ENCODE results near the gene SYTL3.

The SYTL3 gene

GRCh38 chr6:158764926-158765325 lies 115.1 kb downstream of the SYTL3 start:
- no peak for DNase-seq

GRCh38 chr6:158765499-158766068 lies 115.7 kb downstream of the SYTL3 start:
- peak; percentile 46 for DNase-seq

- DNase-seq = no peak
Measured at GRCh38 chr6:158766621-158767455, 117.0 kb downstream of the SYTL3 start.

DNA sequence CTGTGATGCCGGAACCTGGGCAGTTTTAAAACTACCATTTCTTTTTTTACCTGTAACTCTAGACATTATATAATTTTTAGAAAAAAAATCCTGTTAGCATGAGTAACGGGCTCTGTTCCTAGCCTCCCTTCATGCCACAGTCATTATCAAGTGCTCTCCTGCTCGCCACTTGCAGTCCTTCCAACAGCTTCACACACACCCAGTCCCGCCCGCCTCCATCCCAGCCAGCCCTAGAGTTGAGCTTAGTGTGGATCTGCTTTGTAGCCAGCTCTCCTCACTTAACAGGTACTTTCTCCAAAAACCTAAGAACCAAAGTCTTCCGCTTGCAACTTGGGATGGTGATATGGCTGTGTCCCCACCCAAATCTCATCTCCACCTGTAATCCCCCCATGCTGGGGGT lies 117.9 kb downstream of the SYTL3 start:
- peak; percentile 25 for DNase-seq

DNA sequence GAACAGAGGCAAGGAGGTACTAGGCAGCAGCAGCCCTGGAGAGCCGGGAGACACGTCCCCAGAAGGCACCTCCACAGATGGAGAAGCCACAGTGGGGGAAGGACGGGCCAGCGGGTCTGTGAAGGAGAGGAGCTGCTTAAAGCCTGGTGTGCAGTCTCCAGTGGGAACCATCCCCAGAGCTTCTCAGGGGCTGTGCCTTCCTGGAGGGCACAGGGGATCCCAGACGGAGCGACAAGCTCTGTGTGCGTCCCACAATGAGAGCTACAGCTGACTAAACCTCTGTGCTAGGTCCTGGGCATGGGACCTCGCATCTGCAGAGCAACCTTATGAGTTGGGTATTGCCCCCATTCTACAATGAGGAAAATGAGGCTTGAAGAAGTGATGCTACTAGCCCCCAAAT lies 118.6 kb downstream of the SYTL3 start:
- no peak for DNase-seq

DNA sequence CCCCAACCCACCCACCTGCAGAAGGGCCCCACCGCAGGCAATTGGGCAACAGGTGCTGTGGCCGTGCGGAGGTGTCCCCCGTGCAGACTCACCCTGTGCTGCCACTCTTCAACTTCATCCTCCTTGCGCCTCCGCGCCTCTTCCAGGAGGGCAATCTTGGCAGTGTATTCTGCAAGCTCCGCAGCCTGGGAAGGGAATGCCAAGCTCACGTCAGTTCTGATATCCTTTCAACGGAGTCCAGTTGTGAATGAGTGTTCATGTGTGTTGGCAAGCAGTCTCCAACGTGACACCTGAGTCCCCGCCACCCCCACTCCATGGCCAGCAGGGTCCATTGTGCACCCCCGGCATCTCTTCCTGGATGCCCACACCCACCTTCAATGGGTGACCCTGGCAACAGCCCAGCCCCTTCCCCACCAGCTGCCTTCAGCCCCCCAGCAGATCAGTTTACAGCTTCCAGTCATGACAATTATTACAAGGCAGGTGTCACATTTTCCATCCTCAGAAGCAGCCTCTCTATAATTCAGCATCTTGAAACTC lies 119.4 kb downstream of the SYTL3 start:
- peak; percentile 58 for DNase-seq

- peak; percentile 88 for DNase-seq
Measured at GRCh38 chr6:158769771-158770432, 120.0 kb downstream of the SYTL3 start.

DNA sequence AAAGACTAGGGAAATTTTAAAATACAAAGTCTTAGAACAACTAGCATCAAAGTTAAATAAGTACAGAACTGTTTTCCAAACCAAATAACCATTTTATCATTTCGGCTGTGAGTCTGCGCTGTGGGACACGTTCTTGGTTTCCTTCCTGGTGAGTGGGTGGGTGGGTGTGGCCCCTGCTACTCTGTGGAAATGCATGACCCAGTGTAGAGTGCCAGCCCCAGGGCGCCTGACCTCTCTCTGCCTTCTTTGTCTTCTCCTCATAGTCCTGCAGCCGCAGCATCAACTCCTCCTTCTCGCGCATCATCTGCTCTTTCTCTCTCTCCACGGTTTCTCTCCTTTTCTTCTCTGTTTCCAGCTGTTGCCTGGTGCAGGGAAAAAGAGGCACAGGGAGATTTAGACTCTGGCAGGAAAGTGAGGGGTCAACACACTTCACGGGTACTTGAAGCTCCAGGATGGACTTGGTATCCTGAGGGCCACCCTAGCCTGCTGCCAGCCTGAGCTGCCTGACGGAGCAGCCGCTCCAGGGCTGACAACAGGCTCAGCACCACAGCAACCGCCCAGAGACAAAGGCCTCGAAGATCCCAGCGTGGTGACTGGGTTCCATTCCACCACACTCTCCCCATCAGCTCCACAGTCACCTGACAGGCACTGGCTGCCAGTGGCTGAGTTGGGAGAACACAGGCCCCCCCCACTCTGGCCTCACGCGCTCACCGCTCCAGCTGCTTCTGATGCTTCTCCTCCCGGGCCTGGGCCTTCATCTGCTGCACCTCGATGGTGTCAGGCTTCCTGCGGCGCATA lies 120.9 kb downstream of the SYTL3 start:
- DNase-seq = peak; percentile 47

- no peak for DNase-seq
Measured at GRCh38 chr6:158771399-158772152, 121.7 kb downstream of the SYTL3 start.

DNA sequence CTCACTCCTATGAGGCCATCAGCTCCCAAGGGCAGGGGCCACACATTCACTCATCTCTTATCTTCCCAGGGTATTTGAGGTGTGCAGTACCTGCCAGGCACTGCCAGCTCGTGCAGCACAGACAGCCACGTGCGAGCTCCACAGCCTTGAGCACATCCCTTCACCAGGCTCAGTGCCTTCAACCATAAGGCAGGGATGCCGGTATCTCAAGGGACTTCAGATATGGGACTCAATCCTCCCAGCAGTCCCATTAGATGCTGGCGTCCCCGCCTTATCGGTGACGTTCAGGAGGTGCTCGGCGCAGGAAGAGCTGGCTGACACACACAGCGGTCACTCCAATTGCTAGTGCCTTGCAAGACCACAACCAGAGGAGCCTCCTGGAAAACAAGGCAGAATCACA lies 122.3 kb downstream of the SYTL3 start:
- no peak for DNase-seq

GRCh38 chr6:158772851-158773371 lies 123.1 kb downstream of the SYTL3 start:
- no peak for DNase-seq

DNA sequence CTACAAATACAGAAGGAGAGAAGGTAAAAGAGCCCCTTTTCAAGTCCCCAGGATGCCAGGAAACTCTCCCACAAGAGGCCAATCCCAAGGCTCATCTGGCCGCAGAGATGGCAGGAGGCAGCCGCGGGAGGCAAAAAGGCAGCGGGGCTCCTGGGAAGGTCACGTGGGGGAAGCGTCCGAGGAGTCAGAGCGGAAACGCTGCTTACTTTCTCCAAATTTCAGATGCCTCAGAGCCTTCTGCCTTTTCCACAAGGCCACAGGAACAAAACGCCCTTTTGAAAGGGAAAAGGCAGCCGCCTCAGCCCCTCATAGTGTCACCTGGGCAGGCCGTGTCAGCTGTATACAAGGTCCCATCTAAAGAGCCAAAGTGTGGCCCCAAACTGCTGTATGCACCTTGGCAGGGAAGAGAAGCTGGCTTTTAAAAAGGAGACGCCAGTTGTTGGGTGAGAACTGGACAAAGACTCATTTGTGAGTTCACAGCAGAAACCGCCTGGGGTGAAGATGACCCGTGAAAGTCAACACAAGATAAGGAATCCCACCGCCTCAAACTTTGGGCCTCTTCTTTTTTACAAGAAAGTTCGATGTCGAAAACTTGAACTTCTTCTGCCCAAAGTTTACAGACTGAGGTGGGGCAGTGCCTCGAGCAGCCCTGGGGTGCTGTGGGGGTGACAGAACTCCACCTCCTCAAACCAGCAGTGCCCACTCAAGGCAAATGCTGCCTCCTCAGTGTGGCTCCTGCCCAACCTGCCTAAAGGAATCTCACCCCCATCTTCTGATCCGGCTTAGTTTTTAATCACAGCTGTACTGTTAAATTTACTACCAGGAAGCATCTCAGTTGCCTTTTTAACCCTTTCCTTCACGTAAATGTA lies 124.0 kb downstream of the SYTL3 start:
- no peak for DNase-seq

GRCh38 chr6:158774717-158775449 lies 125.0 kb downstream of the SYTL3 start:
- DNase-seq = no peak

GRCh38 chr6:158775832-158776231 lies 126.0 kb downstream of the SYTL3 start:
- no peak for DNase-seq

GRCh38 chr6:158776737-158777136 lies 126.9 kb downstream of the SYTL3 start:
- no peak for DNase-seq

DNA sequence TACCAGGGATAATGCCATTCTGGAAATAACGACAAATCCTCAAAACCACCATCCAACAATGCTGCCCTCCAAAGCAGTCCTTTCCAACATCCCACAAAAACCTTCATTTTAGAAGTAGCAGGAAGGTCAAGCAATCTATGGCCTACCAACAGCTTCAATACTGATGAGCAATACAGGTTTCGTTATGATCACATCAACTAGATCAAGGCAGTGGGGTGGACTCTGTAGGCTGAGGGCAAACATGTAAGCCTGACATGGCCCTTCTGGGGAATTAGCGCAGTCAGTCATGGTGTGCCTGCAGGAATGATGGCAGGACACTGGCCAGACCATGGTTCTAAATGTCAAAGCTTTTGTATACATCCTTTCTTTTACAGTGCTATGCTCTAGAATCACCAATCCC lies 127.7 kb downstream of the SYTL3 start:
- no peak for DNase-seq

DNA sequence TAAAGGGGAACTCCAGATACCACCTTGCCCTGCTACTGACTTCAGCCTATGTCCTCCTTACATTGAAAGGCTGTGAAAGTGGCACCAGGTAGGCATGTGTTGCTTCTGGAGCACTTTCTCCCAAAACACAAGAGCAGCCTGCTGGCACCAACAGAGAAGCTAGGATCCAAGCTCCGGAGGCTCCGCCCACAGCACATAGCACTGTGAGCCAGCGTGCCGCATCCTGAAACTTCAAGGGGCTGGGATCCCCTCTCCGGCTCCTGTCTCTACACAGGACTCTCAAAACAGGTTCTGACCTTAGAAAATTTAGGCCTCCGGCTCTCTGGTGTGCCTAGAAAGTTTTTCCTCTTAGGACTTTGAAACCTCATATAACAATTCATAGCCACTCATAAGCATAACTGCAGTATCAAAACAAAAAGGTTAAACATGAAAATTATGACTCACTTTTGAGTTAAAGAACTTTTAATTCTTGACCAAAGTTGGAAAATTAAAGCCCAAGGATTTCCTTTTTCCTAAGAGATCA lies 128.2 kb downstream of the SYTL3 start:
- no peak for DNase-seq

GRCh38 chr6:158780246-158780884 lies 130.5 kb downstream of the SYTL3 start:
- DNase-seq = no peak

DNA sequence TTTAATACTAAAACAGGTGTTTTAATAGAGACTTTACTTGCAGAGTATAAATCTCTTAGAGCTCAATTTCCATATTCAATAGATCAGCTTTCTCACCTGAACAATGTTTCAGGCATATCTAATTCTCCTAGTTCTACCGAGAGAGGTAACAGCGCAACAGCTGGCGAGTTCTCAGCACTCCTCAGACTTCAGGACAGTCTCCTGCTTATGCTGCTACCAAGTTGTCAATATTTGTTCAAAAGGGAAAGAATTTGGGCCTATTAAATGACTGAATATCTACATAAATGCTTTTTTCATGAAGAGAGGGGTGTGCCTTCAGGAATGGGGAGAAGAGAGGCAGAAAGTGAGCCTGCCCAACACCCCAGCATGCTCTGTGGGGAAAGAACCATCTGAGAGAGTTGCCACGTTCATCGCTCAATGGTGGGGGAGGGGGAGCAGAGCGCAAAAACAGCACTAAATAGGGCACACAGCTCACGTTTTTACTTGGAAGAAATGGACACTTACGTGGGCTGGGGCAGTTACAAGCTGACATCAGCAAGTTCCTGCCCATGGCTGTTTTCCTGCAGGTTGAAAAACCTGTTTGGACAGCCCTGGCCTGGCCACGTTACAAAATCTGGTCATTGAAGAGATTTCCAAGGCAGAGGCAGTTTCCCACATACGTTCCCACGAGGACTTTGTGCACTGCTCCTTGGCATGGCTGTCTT lies 131.3 kb downstream of the SYTL3 start:
- peak; percentile 8 for DNase-seq
